H1 (cell line): ENCODE measurements around the gene MOSMO. TPM values are rescaled to one million over a fixed set of nuclear protein-coding genes. Genes with fewer than 3 reads are reported as not detected.

Source experiments
- CTCF ChIA-PET: fragments of 300-600 bp; sonication (Branson Sonifier 250); formaldehyde crosslinking; loops from one replicate; lab custom pipeline; 2021; ENCODE audit not compliant: partially characterized antibody; lab: Charles Lee
- POLR2A ChIA-PET: fragments of 300-600 bp; sonication (Branson Sonifier 250); formaldehyde crosslinking; loops from one replicate; lab custom pipeline; 2021; ENCODE audit warnings: inconsistent platforms; ENCODE audit not compliant: partially characterized antibody; lab: Charles Lee
- DNase-seq, 2 experiments: peaks; one replicate each; pipeline versions ENCODE4 v3.0.0 to v3.0.0-alpha.2; 2010 to 2022; ENCODE audit warnings: low spot score in 2 of 2, low read depth in 1 of 2, mixed read lengths in 1 of 2
- FAIRE-seq: peaks from 2 replicates; lab custom pipeline; 2011; peaks lifted over from hg19 to GRCh38; lab: Jason Lieb, UNC
- H2AFZ ChIP-seq: 2 replicates; pipeline ENCODE4 v1.8.1; 2012; ENCODE audit warnings: low read length, inconsistent platforms
- H2AK5ac ChIP-seq: 2 replicates; pipeline ENCODE4 v1.6.1; 2013; ENCODE audit warnings: low read depth, low read length
- H2BK120ac ChIP-seq: replicated peaks from 2 replicates; pipeline ENCODE3; 2013; ENCODE audit warnings: low read depth, low read length, inconsistent platforms
- H2BK12ac ChIP-seq: 2 replicates; pipeline ENCODE4 v1.6.1; 2013; ENCODE audit warnings: low read depth, low read length
- H2BK15ac ChIP-seq: 2 replicates; pipeline ENCODE4 v1.6.1; 2013; ENCODE audit warnings: low read length
- H2BK20ac ChIP-seq: 2 replicates; pipeline ENCODE4 v1.6.1; 2013; ENCODE audit warnings: low read length
- H2BK5ac ChIP-seq: 2 replicates; pipeline ENCODE4 v1.6.1; 2013; ENCODE audit warnings: low read depth, low read length
- H3K14ac ChIP-seq: 2 replicates; pipeline ENCODE4 v1.6.1; 2013; ENCODE audit warnings: inconsistent platforms; ENCODE audit not compliant: insufficient read length
- H3K18ac ChIP-seq: 2 replicates; pipeline ENCODE4 v1.6.1; 2013; ENCODE audit warnings: low read length; ENCODE audit errors: extremely low read depth
- H3K23ac ChIP-seq: 2 replicates; pipeline ENCODE4 v1.6.1; 2013; ENCODE audit warnings: inconsistent platforms; ENCODE audit not compliant: insufficient read length
- H3K23me2 ChIP-seq: 2 replicates; pipeline ENCODE4 v1.6.1; 2013; ENCODE audit warnings: low read depth, low read length
- H3K27ac ChIP-seq: 2 replicates; pipeline ENCODE4 v1.6.1; 2011; ENCODE audit warnings: low read depth, low read length, inconsistent platforms
- H3K27me3 ChIP-seq, 4 experiments: replicated peaks in 1 of 4; 1 replicate in 1 of 4; 2 replicates in 3 of 4; pipeline versions ENCODE4 v1.6.1 to v1.8.1; 2011 to 2013; ENCODE audit warnings: low read length in 3 of 4, mild to moderate bottlenecking in 3 of 4, inconsistent platforms in 2 of 4, mixed read lengths in 2 of 4, moderate library complexity in 1 of 4; ENCODE audit not compliant: control insufficient read depth in 3 of 4, insufficient read depth in 3 of 4; ENCODE audit errors: extremely low read depth in 1 of 4
- H3K36me3 ChIP-seq, 4 experiments: 2 replicates each; pipeline versions ENCODE4 v1.6.1 to v1.8.1; 2011 to 2013; ENCODE audit warnings: mild to moderate bottlenecking in 4 of 4, low read length in 3 of 4, moderate library complexity in 2 of 4, control low read depth in 1 of 4, inconsistent platforms in 1 of 4; ENCODE audit not compliant: insufficient read depth in 4 of 4, control insufficient read depth in 2 of 4
- H3K4ac ChIP-seq: replicated peaks from 2 replicates; pipeline ENCODE3; 2013; ENCODE audit warnings: low read length, low read depth, mixed read lengths, inconsistent platforms; ENCODE audit not compliant: insufficient read length
- H3K4me1 ChIP-seq, 4 experiments: replicated peaks in 1 of 4; 1 replicate in 1 of 4; 2 replicates in 3 of 4; pipeline versions ENCODE4 v1.6.1 to v1.8.1; 2011 to 2013; ENCODE audit warnings: low read length in 3 of 4, inconsistent platforms in 2 of 4, mixed read lengths in 1 of 4; ENCODE audit not compliant: insufficient read depth in 4 of 4, control insufficient read depth in 3 of 4
- H3K4me2 ChIP-seq, 2 experiments: 2 replicates each; pipeline versions ENCODE4 v1.6.1 to v1.8.1; 2011 to 2013; ENCODE audit warnings: low read depth in 2 of 2, low read length in 2 of 2, control low read depth in 1 of 2, inconsistent platforms in 1 of 2, mild to moderate bottlenecking in 1 of 2; ENCODE audit not compliant: insufficient read depth in 1 of 2
- H3K4me3 ChIP-seq, 4 experiments: fragments of 200-600, 300-600 bp in 1 of 4; sonication (generic), shearing (Covaris generic), sonication (Bioruptor Twin) in 1 of 4; 2 replicates each; pipeline versions ENCODE4 v1.5.1 to v1.8.1; 2011 to 2016; ENCODE audit warnings: low read length in 4 of 4, low read depth in 3 of 4, control low read depth in 2 of 4, inconsistent platforms in 2 of 4, mild to moderate bottlenecking in 2 of 4, mixed read lengths in 1 of 4, moderate library complexity in 1 of 4; ENCODE audit not compliant: insufficient read depth in 2 of 4; ENCODE audit errors: extremely low read depth in 1 of 4
- H3K56ac ChIP-seq: replicated peaks from 2 replicates; pipeline ENCODE3; 2013; ENCODE audit warnings: low read depth, mild to moderate bottlenecking, mixed read lengths, low read length, inconsistent platforms; ENCODE audit not compliant: insufficient read length
- H3K79me1 ChIP-seq: 2 replicates; pipeline ENCODE4 v1.6.1; 2013; ENCODE audit warnings: low read depth, low read length, control low read depth
- H3K79me2 ChIP-seq, 2 experiments: 2 replicates each; pipeline versions ENCODE4 v1.6.1 to v1.8.1; 2012 to 2013; ENCODE audit warnings: low read length in 2 of 2, mild to moderate bottlenecking in 2 of 2, inconsistent platforms in 1 of 2; ENCODE audit not compliant: insufficient read depth in 2 of 2, control insufficient read depth in 1 of 2
- H3K9ac ChIP-seq, 4 experiments: replicated peaks in 1 of 4; 1 replicate in 1 of 4; 2 replicates in 3 of 4; pipeline versions ENCODE4 v1.6.1 to v1.8.1; 2011 to 2013; ENCODE audit warnings: low read depth in 3 of 4, low read length in 3 of 4, control low read depth in 2 of 4, mild to moderate bottlenecking in 2 of 4, moderate library complexity in 2 of 4, inconsistent platforms in 1 of 4; ENCODE audit errors: extremely low read depth in 1 of 4
- H3K9me3 ChIP-seq, 2 experiments: 2 replicates each; pipeline versions ENCODE4 v1.6.1 to v1.8.1; 2012 to 2013; ENCODE audit warnings: mild to moderate bottlenecking in 2 of 2, moderate library complexity in 2 of 2, control low read depth in 1 of 2, inconsistent platforms in 1 of 2, low read depth in 1 of 2, low read length in 1 of 2, mixed read lengths in 1 of 2; ENCODE audit not compliant: insufficient read depth in 2 of 2
- H4K20me1 ChIP-seq, 2 experiments: replicated peaks in 1 of 2; 2 replicates each; pipeline versions ENCODE3 to v1.8.1; 2011 to 2013; ENCODE audit warnings: inconsistent platforms in 2 of 2, low read length in 2 of 2, mild to moderate bottlenecking in 1 of 2; ENCODE audit not compliant: insufficient read depth in 2 of 2, control insufficient read depth in 1 of 2
- H4K5ac ChIP-seq: 2 replicates; pipeline ENCODE4 v1.6.1; 2013; ENCODE audit warnings: low read length, low read depth, mixed read lengths, inconsistent platforms; ENCODE audit not compliant: insufficient read length
- H4K8ac ChIP-seq: 2 replicates; pipeline ENCODE4 v1.8.0; 2013; ENCODE audit warnings: mild to moderate bottlenecking, moderate library complexity, low read length, inconsistent platforms; ENCODE audit not compliant: insufficient read depth; ENCODE audit errors: extremely low read depth
- H4K91ac ChIP-seq: replicated peaks from 2 replicates; pipeline ENCODE3; 2013; ENCODE audit warnings: low read length, mixed read lengths, inconsistent platforms; ENCODE audit not compliant: insufficient read length
- ATF3 ChIP-seq: IDR thresholded peaks from 2 replicates; pipeline ENCODE4 v1.6.1; 2011; ENCODE audit warnings: low read depth, mild to moderate bottlenecking, low read length; ENCODE audit not compliant: insufficient read depth
- CBX8 ChIP-seq: fragments of 300-800, 300-1000 bp; sonication (generic); IDR thresholded peaks from 2 replicates; pipeline ENCODE4 v1.7.1; 2016; ENCODE audit warnings: low read depth, low read length, borderline replicate concordance
- EGR1 ChIP-seq: IDR thresholded peaks from 2 replicates; pipeline ENCODE4 v1.6.1; 2011; ENCODE audit warnings: low read depth, low read length, borderline replicate concordance
- GTF2F1 ChIP-seq: IDR thresholded peaks from 2 replicates; pipeline ENCODE4 v1.6.1; 2012; ENCODE audit warnings: low read depth, low read length, improper control_type of control experiment, borderline replicate concordance
- HDAC2 ChIP-seq, 2 experiments: fragments of 300-600 bp in 1 of 2; sonication (generic) in 1 of 2; IDR thresholded peaks; 2 replicates each; pipeline ENCODE4 v1.6.1; 2011 to 2012; ENCODE audit warnings: low read depth in 2 of 2, low read length in 2 of 2, mild to moderate bottlenecking in 2 of 2, moderate library complexity in 2 of 2, borderline replicate concordance in 1 of 2, inconsistent platforms in 1 of 2
- KDM1A ChIP-seq: fragments of 200-600, 300-600 bp; sonication (generic); IDR thresholded peaks from 2 replicates; pipeline ENCODE4 v1.7.1; 2016; ENCODE audit warnings: mild to moderate bottlenecking, low read length, borderline replicate concordance
- KDM5A ChIP-seq: fragments of 200-600 bp; IDR thresholded peaks from 2 replicates; pipeline ENCODE4 v1.7.1; 2012; ENCODE audit warnings: mild to moderate bottlenecking, low read length, inconsistent platforms, mixed read lengths
- SIX5 ChIP-seq: IDR thresholded peaks from 2 replicates; pipeline ENCODE4 v1.6.1; 2011; ENCODE audit warnings: mild to moderate bottlenecking, low read depth, low read length
- SP4 ChIP-seq: IDR thresholded peaks from 2 replicates; pipeline ENCODE4 v1.6.1; 2012; ENCODE audit warnings: low read length, inconsistent platforms
- SRF ChIP-seq: IDR thresholded peaks from 2 replicates; pipeline ENCODE4 v1.6.1; 2011; ENCODE audit warnings: mild to moderate bottlenecking, low read depth, low read length, moderate library complexity
- TAF1 ChIP-seq: IDR thresholded peaks from 2 replicates; pipeline ENCODE4 v1.6.1; 2011; ENCODE audit warnings: mild to moderate bottlenecking, low read depth, low read length
- TBP ChIP-seq: IDR thresholded peaks from 2 replicates; pipeline ENCODE4 v1.6.1; 2011; ENCODE audit warnings: low read depth, low read length, improper control_type of control experiment
- TCF12 ChIP-seq: IDR thresholded peaks from 2 replicates; pipeline ENCODE4 v1.6.1; 2011; ENCODE audit warnings: low read depth, mild to moderate bottlenecking, low read length
- TEAD4 ChIP-seq: IDR thresholded peaks from 2 replicates; pipeline ENCODE4 v1.6.1; 2012; ENCODE audit warnings: low read depth, low read length, inconsistent platforms, mixed read lengths
- WGBS, 2 experiments: shearing (Covaris generic) in 1 of 2; methylation state at CpG; one replicate each; pipeline versions ENCODE4 v1.1.6 to v1.1.7; 2013 to 2015; ENCODE audit warnings: low lambda C conversion rate in 2 of 2, mixed read lengths in 2 of 2, inconsistent platforms in 1 of 2, low coverage in 1 of 2, missing lambda C conversion rate in 1 of 2; ENCODE audit not compliant: insufficient replicate concordance in 2 of 2, insufficient coverage in 1 of 2, insufficient read length in 1 of 2; ENCODE audit errors: extremely low coverage in 1 of 2, missing lambda C conversion rate in 1 of 2; 5-methylcytosine and 5-hydroxymethylcytosine counted together
- polyA plus RNA-seq, 7 experiments: library from polyadenylated mRNA; depleted of rRNA in 3 of 7; stranded (reverse) in 5 of 7; unstranded in 2 of 7; fragments of >200 nt in 5 of 7; fragments of 200-250 nt in 2 of 7; gene quantifications; 1 replicate in 5 of 7; 2 replicates in 1 of 7; 4 replicates in 1 of 7; pipeline versions ENCODE4 v1.2.1 to v1.2.3, GENCODE V29; 2011 to 2013; ENCODE audit warnings: missing spikeins in 2 of 7, mixed read lengths in 2 of 7
- total RNA-seq: library from RNA; stranded (reverse); fragmentation: NEBNext Ultra II Directional; extraction: Animal tissue kit (Norgen Biotek cat#: 25700); gene quantifications from 2 replicates; pipeline ENCODE4 v1.2.1, GENCODE V29; 2021

MOSMO gene
- total and polyA plus RNA-seq, 2 of the 8 experiments (the other 6 are each of a cell fraction or from before 2014, with no cell fraction given) = 8.6 to 14.8 TPM

GRCh38 chr16:22013486-22013885 lies 5.6 kb downstream of the MOSMO start:
- Histone ChIP-seq H3K14ac (no peak overlapping the region), H4K20me1 (peaks cover 3 to 4% of the 10 kb centered on the region in 2 experiments), H2BK120ac (no peak overlapping the region), H2BK12ac (no peak overlapping the region), H3K18ac (no peak overlapping the region), H3K56ac (no peak overlapping the region), H3K23ac (no peak overlapping the region), H2BK15ac (no peak overlapping the region), H3K4ac (no peak overlapping the region), H3K9ac (no peak overlapping the region), H4K8ac (no peak overlapping the region), H3K79me1 (peaks cover 2% of the 10 kb centered on the region; the same call in 1 of the 2 replicates), H3K4me1 (no peaks in the 10 kb centered on the region), H3K4me3 (no peak overlapping the region), H3K27ac (no peak overlapping the region), H3K36me3 (no peaks in the 10 kb centered on the region), H3K79me2 (peaks cover 0 to 66% of the 10 kb centered on the region in 2 experiments; a peak in 2 of 4 replicates), H3K9me3 (no peaks in the 10 kb centered on the region), H3K23me2 (peaks cover 2% of the 10 kb centered on the region; the same call in 1 of the 2 replicates), H4K5ac (no peak overlapping the region), H3K4me2 (no peak overlapping the region), H2BK5ac (no peak overlapping the region), H2AFZ (no peak overlapping the region), H4K91ac (no peak overlapping the region), H2BK20ac (no peak overlapping the region), H3K27me3 (no peaks in the 10 kb centered on the region), H2AK5ac (no peak overlapping the region)
- ChIA-PET POLR2A (no interaction called here), CTCF (interaction anchor here (0.6 kb wide), 1 partner anchor 12 kb away, joined by 3 read pairs; no protein-coding TSS in a partner anchor)
- 87% methylated on average over 4 of the region's 4 CpGs; no CpG with 5 or more reads in 1 of the 2 experiments for WGBS, 2 experiments
- DNase-seq (no peak), FAIRE-seq (no peak)
- TF ChIP-seq SIX5 (no peak), TCF12 (no peak), GTF2F1 (no peak), SP4 (no peak), KDM1A (no peak), TAF1 (no peak), TBP (no peak), TEAD4 (no peak), CBX8 (no peak), EGR1 (no peak), ATF3 (no peak), KDM5A (no peak), HDAC2 (IDR thresholded peaks at IDR 0.05; ENCODE audit: borderline replicate concordance in 1 of 2, low read depth in 2 of 2, low read length in 2 of 2) (no peak), SRF (no peak)
